Transverse colon (tissue), 4 donors: ENCODE data around the gene GPR15.

ENCODE experiments used
- CTCF ChIP-seq, 5 experiments: fragments of 200-600 bp in 3 of 5; fragments of 450-650 bp in 2 of 5; sonication (generic) in 3 of 5; IDR thresholded peaks; 1 replicate in 2 of 5; 2 replicates in 3 of 5; pipeline ENCODE4 v1.5.1; 2016 to 2017; ENCODE audit warnings: antibody characterized with exemption in 5 of 5, inconsistent platforms in 3 of 5, mild to moderate bottlenecking in 2 of 5, moderate library complexity in 1 of 5
- EP300 ChIP-seq: sonication (generic); formaldehyde crosslinking; IDR thresholded peaks from one replicate; pipeline ENCODE4 v1.6.1; 2017; ENCODE audit warnings: antibody characterized with exemption, low read depth
- POLR2A ChIP-seq: fragments of 450-650 bp; IDR thresholded peaks from one replicate; pipeline ENCODE4 v1.6.1; 2016; ENCODE audit warnings: antibody characterized with exemption, mild to moderate bottlenecking, moderate library complexity
- POLR2AphosphoS5 ChIP-seq, 3 donors: sonication (generic); formaldehyde crosslinking; IDR thresholded peaks; one replicate each; pipeline ENCODE4 v1.6.1; 2016; ENCODE audit warnings: antibody characterized with exemption in 3 of 3

- TF ChIP-seq CTCF (IDR thresholded peaks at IDR 0.05) (no peak), POLR2A (no peak), POLR2AphosphoS5 (IDR thresholded peaks at IDR 0.05) (no peak), EP300 (no peak)
Measured at GRCh38 chr3:98514948-98515347, 16.8 kb upstream of the GPR15 start.
